Activated naive CD4-positive, alpha-beta T cell treated with Interleukin-2 at 50 U/mL for 16 hours (primary cell): ENCODE measurements around the gene CDPF1.
A peak's percentile ranks its signal among the peaks of the same experiment; 100 is the strongest.
"Not testable (repeated sequence)": the region's sequence is repeated elsewhere in the genome, so short reads cannot be mapped to it uniquely, and the experiment has no call there.

Source experiments
- DNase-seq: peaks from one replicate; pipeline ENCODE4 v3.0.0-alpha.2; 2020

Gene CDPF1

DNA sequence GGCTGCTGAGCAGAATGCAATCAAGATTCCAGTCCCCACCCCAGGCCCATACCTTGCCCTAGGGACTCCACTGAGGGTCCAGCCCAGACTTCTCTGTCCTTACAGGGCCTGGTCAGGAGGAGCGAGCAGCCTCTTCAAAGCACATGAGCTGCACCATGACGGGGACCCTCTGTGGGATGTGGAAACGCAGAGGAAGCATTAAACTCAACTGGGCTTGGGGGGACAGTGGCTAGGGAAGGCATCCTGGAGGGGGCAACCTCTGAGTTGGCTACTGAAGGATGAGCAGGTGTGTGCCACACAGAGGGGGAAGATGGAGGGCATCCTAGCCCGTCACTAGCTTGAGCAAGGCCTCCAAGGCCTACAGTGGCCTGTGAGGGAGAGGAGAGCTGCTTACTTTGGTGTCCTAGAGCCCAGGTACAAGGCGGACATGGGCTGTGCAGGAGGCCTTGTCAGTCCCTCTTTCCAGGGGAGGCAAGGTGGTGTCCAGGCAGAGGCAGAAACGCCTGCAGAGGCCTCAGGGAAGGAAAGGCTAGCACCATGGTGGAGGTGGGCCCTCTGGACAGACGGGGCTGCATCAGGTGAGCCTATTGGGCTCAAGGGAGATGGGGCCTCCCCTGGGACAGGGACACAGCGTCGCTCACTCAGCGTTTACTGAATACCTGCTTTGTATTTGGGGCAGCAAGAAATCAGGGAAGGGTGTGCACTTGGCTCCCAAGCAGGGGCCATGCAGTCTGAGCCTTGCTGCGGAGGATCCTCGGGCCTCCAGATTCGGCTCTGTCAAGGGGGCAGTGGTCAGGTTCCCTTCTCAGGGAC lies 32.0 kb upstream of the CDPF1 start:
- DNase-seq: no peak

DNA sequence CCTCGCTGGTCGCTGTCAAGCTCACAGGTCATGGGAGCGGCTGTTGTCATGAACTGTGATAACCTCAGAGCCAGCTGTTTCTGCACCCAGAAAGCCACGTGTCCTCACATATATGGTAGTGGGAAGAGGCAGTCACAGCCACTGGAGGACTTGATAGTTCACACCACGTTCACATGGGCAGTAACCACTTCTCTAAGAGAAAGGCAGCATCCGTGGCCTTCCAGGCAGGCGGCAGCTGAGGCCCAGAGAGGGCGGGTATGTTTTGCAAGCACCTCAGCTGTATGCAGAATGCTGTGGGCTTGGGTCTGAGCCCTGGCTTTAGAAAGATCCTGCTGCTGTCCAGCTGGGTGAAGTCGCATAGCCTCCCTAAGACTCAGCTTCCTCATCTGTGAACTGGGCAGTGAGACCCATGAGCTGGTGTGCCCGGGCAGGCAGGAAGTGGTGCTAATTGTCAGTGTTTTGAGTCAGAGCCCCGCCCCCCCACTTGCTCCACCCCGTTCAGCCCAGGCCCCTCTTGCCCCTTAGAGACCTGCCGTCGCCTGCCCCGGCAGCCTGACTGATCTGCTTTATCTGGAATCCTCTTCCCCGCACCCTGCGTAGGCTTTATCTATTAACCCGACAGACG lies 31.0 kb upstream of the CDPF1 start:
- no peak for DNase-seq

DNA sequence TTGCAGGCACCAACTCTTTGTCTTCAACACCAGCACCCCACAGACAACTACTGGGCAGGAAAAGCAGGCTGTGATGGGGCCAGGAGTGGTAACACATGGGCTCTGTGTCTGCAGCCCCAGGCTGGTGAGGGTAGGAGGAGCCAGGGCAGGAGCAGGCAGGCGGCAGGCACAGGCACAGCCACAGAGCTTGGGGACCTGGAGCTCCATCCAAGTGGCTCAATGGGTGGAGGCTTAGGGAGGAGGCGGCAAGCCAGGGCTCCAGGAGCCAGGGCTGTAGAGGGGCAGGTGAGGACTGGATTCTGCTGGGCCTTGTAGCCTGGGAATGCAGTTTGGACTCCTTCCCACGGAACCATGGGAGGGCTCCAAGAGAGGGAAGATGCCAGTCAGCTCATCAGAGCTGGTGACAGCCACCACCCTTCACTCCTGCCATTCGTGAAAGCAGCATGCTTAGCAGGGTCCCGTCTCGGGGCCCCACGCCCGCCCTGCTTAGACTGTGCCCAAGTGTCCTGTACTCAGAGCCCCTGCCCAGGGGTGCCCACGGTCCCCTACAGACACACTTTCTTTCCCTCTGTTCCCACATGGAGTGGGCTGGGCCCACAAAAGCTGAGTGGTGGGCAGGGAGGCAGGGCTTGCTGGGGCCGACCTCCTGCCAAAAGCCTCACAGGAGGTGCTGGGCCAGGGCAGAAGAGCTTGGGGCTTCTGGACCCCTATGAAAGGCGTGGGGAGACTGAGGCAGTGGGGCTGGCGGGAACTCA lies 30.1 kb upstream of the CDPF1 start:
- no peak for DNase-seq

GRCh38 chr22:46278656-46279645 lies 28.9 kb upstream of the CDPF1 start:
- no peak for DNase-seq

GRCh38 chr22:46276563-46276962 lies 26.5 kb upstream of the CDPF1 start:
- DNase-seq: no peak

DNA sequence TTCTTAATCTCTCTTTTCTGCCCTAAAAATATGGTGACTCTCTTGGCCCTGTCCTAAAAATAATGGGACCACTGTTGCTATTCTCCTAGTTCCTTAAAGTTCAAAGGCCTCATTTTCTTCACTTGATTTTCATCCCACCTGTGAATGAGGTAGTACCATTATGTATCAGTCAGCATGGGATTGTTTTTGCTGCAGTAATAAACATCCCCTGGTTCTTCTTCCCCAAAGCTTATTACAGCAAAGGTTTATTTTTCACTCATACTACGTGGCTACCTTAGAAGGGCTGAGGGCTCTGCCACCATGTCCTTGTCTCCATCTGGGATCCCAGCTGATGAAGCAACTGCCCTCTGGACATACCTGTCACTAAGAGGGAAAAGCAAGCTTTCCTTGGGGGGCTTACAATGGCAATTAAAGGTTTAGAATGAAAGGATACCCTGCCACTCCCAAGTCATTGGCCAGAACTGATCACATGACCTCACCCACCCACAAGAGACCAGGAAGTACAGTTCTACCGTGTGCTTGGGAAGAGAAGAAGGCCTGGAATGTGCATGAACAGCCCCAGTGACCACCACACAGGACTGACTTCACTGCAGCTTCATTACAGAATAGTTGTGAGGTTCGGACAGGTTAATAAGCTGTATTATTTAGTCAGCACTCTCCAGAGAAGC lies 25.5 kb upstream of the CDPF1 start:
- no peak for DNase-seq

DNA sequence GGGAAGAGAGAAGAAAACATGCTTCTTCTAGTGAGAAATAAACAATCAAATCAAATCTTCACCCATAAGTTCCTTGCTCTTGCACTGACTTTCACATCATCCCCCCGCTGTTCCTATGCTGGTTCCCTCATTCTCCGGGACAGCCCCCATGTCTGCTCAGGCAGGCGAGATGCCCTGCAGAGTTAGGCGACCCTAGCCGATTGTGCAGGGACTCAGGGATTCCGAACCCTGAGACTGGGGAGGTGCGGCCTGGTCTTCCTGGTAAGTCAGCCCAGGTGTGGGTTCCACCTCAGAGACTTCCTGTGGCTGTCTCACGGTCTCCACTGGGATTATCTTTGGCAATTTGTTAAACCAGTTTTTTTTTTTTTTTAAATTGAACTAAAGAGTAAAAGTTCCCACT lies 24.3 kb upstream of the CDPF1 start:
- no peak for DNase-seq

- no peak for DNase-seq
Measured at GRCh38 chr22:46273432-46274148, 23.5 kb upstream of the CDPF1 start.

- no peak for DNase-seq
Measured at GRCh38 chr22:46272762-46273431, 22.8 kb upstream of the CDPF1 start.

- no peak for DNase-seq
Measured at GRCh38 chr22:46272196-46272595, 22.1 kb upstream of the CDPF1 start.

DNA sequence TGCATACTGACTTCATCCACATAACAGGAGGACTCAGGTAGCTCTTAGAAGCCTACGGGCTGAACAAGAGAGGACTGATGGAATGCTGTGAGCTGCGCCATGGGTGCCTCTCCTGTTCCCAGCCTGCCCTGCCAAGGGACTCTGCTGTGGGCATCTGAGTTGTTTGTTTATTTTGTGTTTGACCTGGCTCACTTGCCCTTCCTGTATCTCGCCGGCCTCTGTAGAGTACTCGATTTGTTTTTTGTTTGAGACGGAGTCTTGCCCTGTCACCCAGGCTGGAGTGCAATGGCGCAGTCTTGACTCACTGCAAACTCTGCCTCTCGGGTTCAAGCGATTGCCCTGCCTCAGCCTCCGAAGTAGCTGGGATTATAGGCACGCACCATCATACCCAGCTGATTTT lies 19.5 kb upstream of the CDPF1 start:
- DNase-seq: no peak

DNA sequence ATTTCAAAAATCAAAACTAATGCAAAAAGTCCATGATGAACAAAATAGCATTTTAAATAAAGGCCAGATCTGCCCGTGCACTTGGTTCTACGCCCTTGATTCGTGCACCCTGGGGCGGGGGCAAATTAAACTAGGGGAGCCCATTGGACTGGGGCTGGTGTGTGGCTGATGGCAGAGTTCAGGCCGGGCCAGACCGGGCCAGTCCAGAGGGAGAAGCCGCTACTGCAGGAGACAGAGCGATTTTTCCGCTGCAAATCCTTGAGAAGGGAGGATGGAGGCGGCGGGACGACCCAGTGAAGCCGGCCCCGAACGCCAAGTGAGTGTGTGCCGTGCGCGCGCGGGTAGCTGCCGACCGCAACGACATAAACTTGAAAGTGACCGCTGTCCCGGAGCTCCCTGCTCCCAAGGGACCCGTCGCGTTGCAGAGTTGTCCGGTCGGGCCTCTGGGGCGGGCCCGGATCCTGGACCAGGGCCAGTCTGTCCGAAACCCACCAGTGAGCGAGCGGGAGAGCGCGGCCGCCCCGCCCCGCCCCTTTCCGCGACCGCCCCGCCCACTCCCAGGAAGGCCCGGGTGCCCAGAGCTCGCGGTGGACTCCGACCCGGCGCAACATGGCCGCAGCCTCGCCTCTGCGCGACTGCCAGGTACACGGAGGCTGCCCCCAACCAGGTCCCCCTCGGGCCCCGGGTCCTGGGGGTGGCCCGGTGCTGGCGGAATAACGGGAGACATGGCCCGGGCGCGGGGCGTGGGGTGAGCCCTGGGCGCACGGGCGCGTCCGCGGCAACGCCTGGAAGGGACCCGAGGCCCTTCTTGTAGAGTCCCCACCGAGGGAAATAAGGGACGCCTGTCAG lies 17.6 kb upstream of the CDPF1 start, which contains the start of gene TTC38:
Gene TTC38, plus strand, starts transcription at position 578 of the 849 bp plus-strand sequence. Its CDS starts 32 bp downstream, at position 610.
- DNase-seq: peak; percentile 48

DNA sequence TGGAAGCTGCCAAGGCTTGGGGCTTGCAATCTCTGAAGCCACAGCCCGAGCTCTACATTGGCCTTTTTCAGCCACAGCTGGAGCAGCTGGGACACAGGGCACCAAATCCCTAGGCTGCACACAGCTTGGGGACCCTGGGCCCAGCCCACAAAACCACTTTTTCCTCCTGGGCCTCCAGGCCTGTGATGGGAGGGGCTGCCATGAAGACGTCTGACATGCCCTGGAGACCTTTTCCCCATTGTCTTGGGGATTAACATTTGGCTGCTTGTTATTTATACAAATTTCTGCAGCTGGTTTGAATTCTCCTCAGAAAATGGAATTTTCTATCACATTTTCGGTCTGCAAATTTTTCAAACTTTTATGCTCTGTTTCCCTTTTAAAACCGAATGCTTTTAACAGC lies 15.5 kb upstream of the CDPF1 start:
- DNase-seq: not testable (repeated sequence)

- DNase-seq: not testable (repeated sequence)
Measured at GRCh38 chr22:46264520-46264919, 14.4 kb upstream of the CDPF1 start.

GRCh38 chr22:46263216-46263590 lies 13.1 kb upstream of the CDPF1 start, which contains the start of gene PKDREJ:
PKDREJ (minus strand) TSS chr22:46263343; CDS start chr22:46263322, 21 bp downstream.
- DNase-seq: no peak

GRCh38 chr22:46262449-46263215 lies 12.5 kb upstream of the CDPF1 start:
- DNase-seq: peak; percentile 17

- DNase-seq: no peak
Measured at GRCh38 chr22:46260038-46260437, 9.9 kb upstream of the CDPF1 start.

GRCh38 chr22:46259374-46259773 lies 9.3 kb upstream of the CDPF1 start:
- no peak for DNase-seq
